Cardiac fibroblast (primary cell): ENCODE data around the gene NDFIP2.

Source experiments
- DNase-seq, 2 donors: peaks; one replicate each; pipeline versions ENCODE4 v3.0.0 to v3.0.0-alpha.2; 2010; ENCODE audit warnings: low read depth in 2 of 2
- H3K4me3 ChIP-seq, 2 donors: replicated peaks in 1 of 2; 1 replicate in 1 of 2; 2 replicates in 1 of 2; pipeline ENCODE4 v1.5.1; 2011; ENCODE audit warnings: low read depth in 2 of 2, low read length in 2 of 2, mild to moderate bottlenecking in 2 of 2, moderate library complexity in 1 of 2
- CTCF ChIP-seq: IDR thresholded peaks from one replicate; pipeline ENCODE4 v1.5.1; 2011; ENCODE audit warnings: low read depth, mild to moderate bottlenecking, low read length, inconsistent platforms

NDFIP2 gene

GRCh38 chr13:79516595-79516994 lies 35.6 kb downstream of the NDFIP2 start:
- no peak for TF ChIP-seq CTCF
- no peak overlapping the region for H3K4me3 ChIP-seq
- no peak for DNase-seq

- TF ChIP-seq CTCF, result no peak
- no peak overlapping the region for H3K4me3 ChIP-seq
- DNase-seq, result peak in 1 of 2 donors; percentile 68
Measured at GRCh38 chr13:79519255-79519654, 38.3 kb downstream of the NDFIP2 start.

GRCh38 chr13:79522583-79522982 lies 41.6 kb downstream of the NDFIP2 start:
- TF ChIP-seq CTCF, result no peak
- peak; percentile 59 to 77 for DNase-seq
- H3K4me3 ChIP-seq, result no peak overlapping the region

GRCh38 chr13:79525064-79525857 lies 44.3 kb downstream of the NDFIP2 start:
- TF ChIP-seq CTCF, result no peak
- no peak for DNase-seq
- H3K4me3 ChIP-seq, result no peak overlapping the region

- no peak overlapping the region for H3K4me3 ChIP-seq
- no peak for DNase-seq
- TF ChIP-seq CTCF, result no peak
Measured at GRCh38 chr13:79527698-79528097, 46.7 kb downstream of the NDFIP2 start.

- peak in 1 of 2 donors; percentile 58 for DNase-seq
- no peak for TF ChIP-seq CTCF
- no peak overlapping the region for H3K4me3 ChIP-seq
Measured at GRCh38 chr13:79528356-79528755, 47.4 kb downstream of the NDFIP2 start.
